ENCODE data around the gene SORL1. TPM values are rescaled to one million over a fixed set of nuclear protein-coding genes. Genes with fewer than 3 reads are reported as not detected.

The SORL1 gene
- total RNA-seq, 1 donor from 2014 or later, result 28.4 TPM

GRCh38 chr11:121515335-121515671, 63.2 kb downstream of the SORL1 start:
- peaks cover 41% of the 10 kb centered on the region for H3K4me1 Mint-ChIP-seq

GRCh38 chr11:121517996-121518395, 65.9 kb downstream of the SORL1 start:
- Mint-ChIP-seq H3K4me1 (peaks cover 49% of the 10 kb centered on the region), H3K36me3 (ENCODE audit: low read depth) (peaks cover 75% of the 10 kb centered on the region), H3K27me3 (no peaks in the 10 kb centered on the region), H3K9me3 (no peaks in the 10 kb centered on the region), H3K4me3 (no peak overlapping the region), H3K27ac (peak overlapping the region; percentile 10)
- intact Hi-C loops (cut with micrococcal nuclease), result no loop called here
- DNase-seq, result peak; percentile 47

More at GRCh38 chr11:121515335-121515671, 63.2 kb downstream of the SORL1 start:
- Mint-ChIP-seq H3K4me3 (no peak overlapping the region), H3K27ac (no peak overlapping the region), H3K9me3 (no peaks in the 10 kb centered on the region), H3K27me3 (no peaks in the 10 kb centered on the region), H3K36me3 (ENCODE audit: low read depth) (peaks cover 76% of the 10 kb centered on the region)
- intact Hi-C loops (cut with micrococcal nuclease), result no loop called here
- peak; percentile 47 for DNase-seq

GRCh38 chr11:121520243-121521144, 68.4 kb downstream of the SORL1 start:
- H3K27me3 Mint-ChIP-seq, result no peaks in the 10 kb centered on the region
- no peak overlapping the region for H3K4me3 Mint-ChIP-seq
- peak overlapping the region; percentile 34 for H3K27ac Mint-ChIP-seq
- H3K36me3 Mint-ChIP-seq (ENCODE audit: low read depth), result peaks cover 71% of the 10 kb centered on the region
- peaks cover 31% of the 10 kb centered on the region for H3K4me1 Mint-ChIP-seq
- intact Hi-C loops (cut with micrococcal nuclease), result no loop called here
- H3K9me3 Mint-ChIP-seq, result no peaks in the 10 kb centered on the region
- peak; percentile 41 for DNase-seq

GRCh38 chr11:121521145-121522042, 69.3 kb downstream of the SORL1 start:
- H3K9me3 Mint-ChIP-seq, result peaks cover 4% of the 10 kb centered on the region
- no peaks in the 10 kb centered on the region for H3K27me3 Mint-ChIP-seq
- no peak overlapping the region for H3K4me3 Mint-ChIP-seq
- intact Hi-C loops (cut with micrococcal nuclease), result no loop called here
- peak; percentile 53 for DNase-seq
- peaks cover 27% of the 10 kb centered on the region for H3K4me1 Mint-ChIP-seq
- H3K36me3 Mint-ChIP-seq (ENCODE audit: low read depth), result peaks cover 76% of the 10 kb centered on the region
- H3K27ac Mint-ChIP-seq, result peak overlapping the region; percentile 41

- H3K9me3 Mint-ChIP-seq, result peaks cover 4% of the 10 kb centered on the region
- H3K36me3 Mint-ChIP-seq (ENCODE audit: low read depth), result peaks cover 78% of the 10 kb centered on the region
- H3K4me3 Mint-ChIP-seq, result no peak overlapping the region
- H3K4me1 Mint-ChIP-seq, result peaks cover 27% of the 10 kb centered on the region
- no peaks in the 10 kb centered on the region for H3K27me3 Mint-ChIP-seq
- DNase-seq, result peak; percentile 51
- intact Hi-C loops (cut with micrococcal nuclease), result no loop called here
- no peak overlapping the region for H3K27ac Mint-ChIP-seq
Measured at GRCh38 chr11:121522043-121522941, 70.2 kb downstream of the SORL1 start.

- intact Hi-C loops (cut with micrococcal nuclease), result no loop called here
- no peak overlapping the region for H3K4me3 Mint-ChIP-seq
- peaks cover 19% of the 10 kb centered on the region for H3K4me1 Mint-ChIP-seq
- H3K9me3 Mint-ChIP-seq, result peaks cover 4% of the 10 kb centered on the region
- peaks cover 76% of the 10 kb centered on the region for H3K36me3 Mint-ChIP-seq (ENCODE audit: low read depth)
- no peak overlapping the region for H3K27ac Mint-ChIP-seq
- H3K27me3 Mint-ChIP-seq, result no peaks in the 10 kb centered on the region
- peak; percentile 46 for DNase-seq
Measured at GRCh38 chr11:121523581-121524232, 71.6 kb downstream of the SORL1 start.

GRCh38 chr11:121524233-121524631, 72.1 kb downstream of the SORL1 start:
- no peak overlapping the region for H3K4me3 Mint-ChIP-seq
- peaks cover 4% of the 10 kb centered on the region for H3K9me3 Mint-ChIP-seq
- peaks cover 19% of the 10 kb centered on the region for H3K4me1 Mint-ChIP-seq
- H3K27me3 Mint-ChIP-seq, result no peaks in the 10 kb centered on the region
- intact Hi-C loops (cut with micrococcal nuclease), result no loop called here
- peak; percentile 41 for DNase-seq
- no peak overlapping the region for H3K27ac Mint-ChIP-seq
- peaks cover 81% of the 10 kb centered on the region for H3K36me3 Mint-ChIP-seq (ENCODE audit: low read depth)

- Mint-ChIP-seq H3K9me3 (peaks cover 7% of the 10 kb centered on the region), H3K27me3 (no peaks in the 10 kb centered on the region), H3K36me3 (ENCODE audit: low read depth) (peaks cover 81% of the 10 kb centered on the region), H3K27ac (no peak overlapping the region), H3K4me1 (peaks cover 16% of the 10 kb centered on the region), H3K4me3 (no peak overlapping the region)
- no peak for DNase-seq
- intact Hi-C loops (cut with micrococcal nuclease), result no loop called here
Measured at GRCh38 chr11:121525376-121525775, 73.3 kb downstream of the SORL1 start.

- no peak for DNase-seq
- intact Hi-C loops (cut with micrococcal nuclease), result loop anchor here (5.0 kb wide), 1 partner anchor 33 kb away; no protein-coding TSS in a partner anchor
- no peak overlapping the region for H3K4me3 Mint-ChIP-seq
- H3K27me3 Mint-ChIP-seq, result no peaks in the 10 kb centered on the region
- no peak overlapping the region for H3K27ac Mint-ChIP-seq
- peaks cover 10% of the 10 kb centered on the region for H3K4me1 Mint-ChIP-seq
- peaks cover 79% of the 10 kb centered on the region for H3K36me3 Mint-ChIP-seq (ENCODE audit: low read depth)
- H3K9me3 Mint-ChIP-seq, result peaks cover 9% of the 10 kb centered on the region
Measured at GRCh38 chr11:121530257-121530656, 78.1 kb downstream of the SORL1 start.

- Mint-ChIP-seq H3K4me1 (peaks cover 28% of the 10 kb centered on the region), H3K27me3 (no peaks in the 10 kb centered on the region), H3K9me3 (peaks cover 4% of the 10 kb centered on the region), H3K27ac (no peak overlapping the region), H3K36me3 (ENCODE audit: low read depth) (peaks cover 81% of the 10 kb centered on the region), H3K4me3 (no peak overlapping the region)
- DNase-seq, result no peak
- intact Hi-C loops (cut with micrococcal nuclease), result loop anchor here (5.0 kb wide), 1 partner anchor 36 kb away; no protein-coding TSS in a partner anchor
Measured at GRCh38 chr11:121533601-121534000, 81.5 kb downstream of the SORL1 start.

- peak; percentile 40 for DNase-seq
- H3K4me3 Mint-ChIP-seq, result no peak overlapping the region
- H3K27me3 Mint-ChIP-seq, result no peaks in the 10 kb centered on the region
- peaks cover 4% of the 10 kb centered on the region for H3K9me3 Mint-ChIP-seq
- no peak overlapping the region for H3K27ac Mint-ChIP-seq
- peaks cover 77% of the 10 kb centered on the region for H3K36me3 Mint-ChIP-seq (ENCODE audit: low read depth)
- H3K4me1 Mint-ChIP-seq, result peaks cover 32% of the 10 kb centered on the region
- intact Hi-C loops (cut with micrococcal nuclease), result loop anchor here (5.0 kb wide), 2 partner anchors 37 to 82 kb away; partner anchors contain the start of genes SORL1 and SORL1-AS1
Measured at GRCh38 chr11:121534131-121535093, 82.3 kb downstream of the SORL1 start.

All from activated CD4-positive, alpha-beta T cell treated with anti-CD3 and anti-CD28 coated beads, Interleukin-2, amount 10 ng/mL, durations not matched to agents 24 days and 14 days (primary cell).